T-helper 9 cell (primary cell): ENCODE data around the gene TUFT1.
"Not testable (repeated sequence)": the region's sequence is repeated elsewhere in the genome, so short reads cannot be mapped to it uniquely, and the experiment has no call there.

Source experiments
- DNase-seq: peaks from one replicate; pipeline ENCODE4 v3.0.0-alpha.2; 2020

Gene TUFT1

GRCh38 chr1:151512801-151513625 is 27.1 kb upstream of the TUFT1 start:
- DNase-seq = no peak

- no peak for DNase-seq
Measured at GRCh38 chr1:151513626-151514121, 26.4 kb upstream of the TUFT1 start.

- DNase-seq = no peak
Measured at GRCh38 chr1:151514366-151514765, 25.7 kb upstream of the TUFT1 start.

- no peak for DNase-seq
Measured at GRCh38 chr1:151515265-151515664, 24.8 kb upstream of the TUFT1 start.

GRCh38 chr1:151516031-151516511 is 24.0 kb upstream of the TUFT1 start:
- no peak for DNase-seq

- no peak for DNase-seq
Measured at GRCh38 chr1:151518431-151518830, 21.7 kb upstream of the TUFT1 start.

- no peak for DNase-seq
Measured at GRCh38 chr1:151518936-151519335, 21.2 kb upstream of the TUFT1 start.

- DNase-seq = no peak
Measured at GRCh38 chr1:151519667-151520066, 20.4 kb upstream of the TUFT1 start.

- no peak for DNase-seq
Measured at GRCh38 chr1:151520359-151520758, 19.8 kb upstream of the TUFT1 start.

GRCh38 chr1:151522427-151522826 is 17.7 kb upstream of the TUFT1 start:
- DNase-seq = not testable (repeated sequence)

- DNase-seq = no peak
Measured at GRCh38 chr1:151523326-151523725, 16.8 kb upstream of the TUFT1 start.

- no peak for DNase-seq
Measured at GRCh38 chr1:151524736-151525135, 15.4 kb upstream of the TUFT1 start.

GRCh38 chr1:151526735-151527525 is 13.2 kb upstream of the TUFT1 start:
- DNase-seq = no peak

- no peak for DNase-seq
Measured at GRCh38 chr1:151529211-151529702, 10.9 kb upstream of the TUFT1 start.

- DNase-seq = no peak
Measured at GRCh38 chr1:151529781-151530180, 10.3 kb upstream of the TUFT1 start.

GRCh38 chr1:151530461-151530860 is 9.6 kb upstream of the TUFT1 start:
- DNase-seq = no peak

GRCh38 chr1:151533870-151534269 is 6.2 kb upstream of the TUFT1 start:
- DNase-seq = no peak

- DNase-seq = peak; percentile 75
Measured at GRCh38 chr1:151534662-151535278, 5.3 kb upstream of the TUFT1 start.

- DNase-seq = no peak
Measured at GRCh38 chr1:151535326-151536271, 4.5 kb upstream of the TUFT1 start.

GRCh38 chr1:151536499-151536898 is 3.6 kb upstream of the TUFT1 start:
- DNase-seq = no peak

- DNase-seq = no peak
Measured at GRCh38 chr1:151537112-151537511, 3.0 kb upstream of the TUFT1 start.
